ENCODE measurements around the gene DOCK2.

DOCK2 gene

DNA sequence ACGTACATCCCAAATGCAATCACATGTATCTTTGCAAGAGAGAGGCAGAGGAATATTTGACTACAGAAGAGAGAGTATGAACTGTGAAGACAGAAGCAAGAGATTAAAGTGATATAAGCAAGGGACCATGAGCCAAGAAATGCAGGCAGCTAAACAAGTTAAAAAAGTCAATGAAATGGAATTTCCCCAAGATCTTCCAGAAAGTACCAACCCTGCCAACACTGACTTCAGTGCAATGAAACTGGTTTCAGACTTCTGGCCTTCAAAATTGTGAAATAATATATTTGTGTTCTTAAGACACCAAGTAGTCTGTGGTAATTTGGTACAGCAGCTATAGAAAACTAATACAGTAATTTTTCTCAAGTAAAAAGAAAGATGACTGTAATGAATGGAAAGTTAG, 489.6 kb downstream of the DOCK2 start:
- no peak for DNase-seq (ENCODE audit: low read depth in 3 of 3)

DNA sequence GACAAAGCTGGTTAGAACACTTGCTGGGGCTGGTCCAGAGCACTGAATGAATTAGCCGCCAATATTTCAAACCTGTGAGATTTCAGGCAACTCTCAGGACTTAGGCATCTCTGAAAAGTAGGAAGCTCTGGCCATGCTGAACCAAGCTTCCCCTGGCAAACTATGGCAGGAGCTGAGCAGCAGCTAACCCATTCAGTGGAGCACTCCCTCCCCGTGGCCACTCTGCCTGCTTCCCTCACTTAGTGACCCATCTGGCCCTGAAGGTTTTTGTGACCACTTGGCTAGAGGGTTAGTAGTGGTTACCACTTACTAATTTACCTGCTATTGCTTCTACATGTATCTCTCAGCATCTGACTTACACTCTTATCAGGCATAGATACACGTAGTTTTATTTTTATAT, 494.2 kb downstream of the DOCK2 start:
- no peak for DNase-seq (ENCODE audit: low read depth in 3 of 3)

DNA sequence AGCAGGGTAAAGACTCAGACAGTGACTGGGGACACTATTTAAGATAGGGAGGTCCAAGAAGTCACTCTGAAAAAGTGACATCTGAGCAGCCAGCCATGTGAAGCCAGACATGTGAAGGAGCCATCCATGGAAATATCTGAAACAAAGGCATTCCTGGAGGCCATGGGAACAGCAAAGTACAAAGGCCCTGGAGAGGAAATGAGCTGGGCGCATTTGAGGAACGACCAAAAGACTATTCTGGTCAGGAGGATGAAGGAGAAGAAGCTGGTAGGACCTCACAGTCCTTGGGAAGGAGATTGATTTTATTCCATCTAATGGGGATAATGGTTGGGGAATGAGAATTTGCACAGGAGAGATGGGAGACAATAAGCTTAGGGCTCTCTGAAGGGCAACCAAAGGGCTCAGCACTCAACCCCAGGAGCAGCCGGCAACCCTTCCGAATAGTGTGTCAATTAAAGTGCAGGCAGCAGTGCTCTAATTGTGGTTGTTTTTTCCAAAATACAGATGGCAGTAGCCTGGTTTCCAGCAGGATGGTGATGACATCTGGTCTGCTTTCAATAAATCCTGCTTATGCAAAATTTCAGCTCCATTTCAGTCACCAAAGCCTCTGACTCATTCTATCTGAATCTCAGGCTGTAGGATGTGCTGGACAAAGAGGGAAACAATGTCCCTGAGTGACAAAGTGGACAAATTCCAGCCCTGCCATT, 495.3 kb downstream of the DOCK2 start:
- DNase-seq (ENCODE audit: low read depth in 3 of 3) = no peak

Measured in stimulated activated CD4-positive, alpha-beta T cell treated with anti-CD3 and anti-CD28 coated beads, TNF-alpha, amount 100 ng/mL, for 4 hours (primary cell).